ENCODE measurements around the gene CYP1B1. TPM values are rescaled to one million over a fixed set of nuclear protein-coding genes. Genes with fewer than 3 reads are reported as not detected.
"Not testable (repeated sequence)": the region's sequence is repeated elsewhere in the genome, so short reads cannot be mapped to it uniquely, and the experiment has no call there.

CYP1B1 gene
- polyA plus RNA-seq, 1 donor = 1.7 TPM

DNA sequence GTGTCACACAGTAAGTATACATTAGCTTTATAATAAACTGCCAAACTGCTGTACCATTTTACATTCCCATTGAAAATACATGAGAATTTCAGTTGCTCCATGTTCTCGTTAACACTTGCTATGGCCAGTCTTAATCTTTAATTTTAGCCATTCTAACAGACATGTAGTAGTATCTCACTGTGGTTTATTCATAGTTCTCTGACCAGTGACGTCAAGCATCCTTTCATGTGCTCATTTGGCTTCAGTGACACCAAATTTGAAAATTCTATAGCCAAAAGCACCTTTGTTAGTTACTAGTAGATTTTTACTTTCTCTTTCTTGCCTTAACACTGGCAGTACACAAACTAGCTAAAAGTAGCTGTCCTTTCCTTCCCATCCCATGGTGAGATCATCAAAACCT, 43.0 kb downstream of the CYP1B1 start:
- no peak for DNase-seq

DNA sequence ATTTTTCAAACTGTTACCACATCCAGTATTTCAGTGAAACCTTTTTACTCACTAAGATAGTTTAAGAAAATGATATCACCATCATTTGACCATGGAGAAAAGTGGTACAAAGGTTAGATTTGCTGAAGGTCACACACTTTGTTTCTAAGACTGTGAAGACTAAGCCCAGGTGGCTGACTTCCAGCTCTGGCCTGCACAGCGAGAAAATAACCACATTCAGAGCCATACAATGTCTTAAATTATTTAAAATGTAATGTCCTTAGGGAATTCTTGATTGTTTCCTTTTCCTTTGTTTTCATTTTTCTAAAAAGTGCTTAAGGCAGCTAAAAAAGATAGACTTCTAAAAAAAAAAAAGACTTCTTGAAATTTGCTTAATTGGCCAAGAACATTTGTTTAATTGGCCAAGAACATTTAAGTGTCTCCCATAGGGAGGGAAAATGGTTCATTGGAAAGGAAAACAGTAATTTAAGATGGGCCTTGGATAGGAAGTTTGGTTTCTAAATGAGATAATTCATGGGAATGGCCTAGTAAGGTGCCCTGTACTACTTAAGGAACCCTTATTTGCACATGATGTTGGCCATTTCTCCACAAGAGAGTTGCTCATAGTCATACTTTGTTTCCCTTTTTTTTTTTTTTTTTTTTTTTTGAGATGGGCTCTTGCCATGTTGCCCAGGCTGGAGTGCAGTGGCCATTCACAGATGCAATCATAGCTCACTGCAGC, 45.2 kb downstream of the CYP1B1 start:
- peak; percentile 16 for DNase-seq

DNA sequence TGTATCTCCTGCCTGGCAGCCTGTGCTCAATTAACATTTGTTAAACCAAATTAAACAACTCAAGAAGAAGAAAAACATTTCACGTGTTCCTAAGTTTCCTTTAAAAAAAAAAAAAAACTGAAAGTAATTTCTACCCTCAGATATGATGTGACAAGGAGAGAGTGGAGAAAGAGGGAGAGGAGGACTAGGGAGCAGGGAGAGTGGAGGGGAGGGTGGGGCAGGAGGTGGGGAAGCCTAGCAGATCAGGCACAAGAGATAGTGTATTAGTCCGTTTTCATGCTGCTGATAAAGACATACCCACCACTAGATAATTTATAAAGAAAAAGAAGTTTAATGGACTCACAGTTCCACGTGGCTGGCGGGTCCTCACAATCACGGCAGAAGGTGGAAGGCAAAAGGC, 46.4 kb downstream of the CYP1B1 start:
- no peak for DNase-seq

DNA sequence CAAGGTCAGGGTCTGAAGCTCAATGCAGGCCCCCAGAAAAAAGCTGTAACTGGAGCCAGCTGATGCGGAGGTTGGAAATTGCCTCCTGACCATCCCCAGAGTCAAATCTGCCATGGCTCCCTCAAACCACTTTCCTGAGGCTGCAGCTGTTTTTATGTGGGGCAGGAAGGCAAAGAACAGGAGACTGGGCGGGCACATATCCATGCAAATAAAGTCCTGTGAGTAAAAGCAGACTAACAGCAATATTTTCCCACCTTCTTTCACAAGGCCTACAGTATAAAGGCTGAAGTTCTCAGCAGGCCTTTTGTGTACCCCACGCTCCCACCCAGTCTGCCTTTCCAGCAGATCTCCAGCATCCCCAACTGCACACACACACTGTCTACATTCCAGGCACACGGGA, 47.1 kb downstream of the CYP1B1 start:
- DNase-seq = no peak

DNA sequence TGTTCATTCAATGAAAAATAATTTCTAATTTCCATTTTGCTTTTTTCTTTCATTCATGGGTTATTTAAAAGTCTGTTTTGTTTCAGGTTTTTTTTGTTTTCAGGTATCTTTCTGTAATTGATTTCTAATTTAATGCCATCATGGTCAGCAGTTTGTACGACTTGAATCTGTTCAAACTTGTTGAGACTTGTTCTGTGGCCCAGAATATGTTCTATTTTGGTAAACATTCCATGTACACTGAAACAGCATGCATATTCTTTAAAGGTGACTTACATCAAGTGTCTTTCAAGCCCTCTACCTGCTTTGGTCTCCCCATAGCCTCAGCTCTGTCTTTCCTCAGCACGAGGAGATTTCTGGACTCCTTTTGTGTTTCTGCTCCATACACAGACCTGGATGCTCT, 49.1 kb downstream of the CYP1B1 start:
- no peak for DNase-seq

DNA sequence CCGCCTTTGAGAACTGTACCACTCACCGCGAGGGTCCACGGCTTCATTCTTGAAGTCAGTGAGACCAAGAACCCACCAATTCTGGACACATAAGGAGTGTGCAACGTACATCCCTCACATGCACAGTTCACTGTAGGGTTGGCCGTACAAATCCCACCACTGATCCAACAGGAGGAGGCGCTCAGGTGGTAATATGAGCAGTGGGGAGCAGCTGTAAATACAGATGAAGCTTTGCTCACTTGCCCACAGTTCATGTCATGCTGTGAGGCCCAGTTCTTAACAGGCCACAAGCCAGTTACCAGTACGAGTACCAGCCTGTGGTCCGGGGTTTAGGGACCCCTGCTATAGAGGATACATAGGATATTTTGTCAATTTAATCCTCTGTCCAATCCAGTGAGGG, 54.4 kb downstream of the CYP1B1 start:
- DNase-seq = no peak

DNA sequence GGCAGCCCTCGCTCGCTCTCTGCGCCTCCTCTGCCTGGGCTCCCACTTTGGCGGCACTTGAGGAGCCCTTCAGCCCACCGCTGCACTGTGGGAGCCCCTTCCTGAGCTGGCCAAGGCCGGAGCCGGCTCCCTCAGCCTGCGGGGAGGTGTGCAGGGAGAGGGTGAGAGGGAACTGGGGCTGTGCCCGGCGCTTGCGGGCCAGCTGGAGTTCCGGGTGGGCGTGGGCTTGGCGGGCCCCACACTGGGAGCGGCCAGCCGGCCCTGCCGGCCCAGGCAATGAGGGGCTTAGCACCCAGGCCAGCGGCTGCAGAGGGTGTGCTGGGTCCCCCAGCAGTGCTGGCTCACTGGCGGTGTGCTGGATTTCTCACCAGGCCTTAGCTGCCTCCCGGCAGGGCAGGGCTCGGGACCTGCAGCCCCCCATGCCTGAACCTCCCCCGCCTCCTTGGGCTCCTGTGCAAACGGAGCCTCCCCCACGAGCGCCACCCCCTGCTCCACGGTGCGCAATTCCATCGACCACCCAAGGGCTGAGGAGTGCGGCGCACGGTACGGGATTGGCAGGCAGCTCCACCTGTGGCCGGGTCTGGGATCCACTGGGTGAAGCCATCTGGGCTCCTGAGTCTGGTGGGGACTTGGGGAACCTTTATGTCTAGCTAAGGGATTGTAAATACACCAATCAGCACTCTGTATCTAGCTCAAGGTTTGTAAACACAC, 55.4 kb downstream of the CYP1B1 start:
- DNase-seq = not testable (repeated sequence)

DNA sequence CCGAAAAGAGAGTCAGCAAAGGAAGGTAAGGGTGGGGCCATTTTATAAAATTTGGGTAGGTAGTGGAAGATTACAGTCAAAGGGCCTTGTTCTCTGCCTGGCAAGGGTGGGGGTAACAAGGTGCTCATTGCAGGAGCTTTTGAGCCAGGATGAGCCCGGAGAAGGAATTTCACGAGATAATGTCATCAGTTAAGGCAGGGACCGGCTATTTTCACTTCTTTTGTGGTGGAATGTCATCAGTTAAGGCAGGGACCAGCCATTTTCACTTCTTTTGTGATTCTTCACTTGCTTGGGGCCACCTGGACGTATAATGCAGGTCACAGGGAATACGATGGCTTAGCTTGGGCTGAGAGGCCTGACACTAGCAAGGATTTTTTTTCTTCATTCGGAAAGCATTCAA, 58.1 kb downstream of the CYP1B1 start:
- no peak for DNase-seq

Other genes with a start within 250 kb of the CYP1B1 start
- gene RMDN2, start 150.9 kb downstream of the CYP1B1 start, polyA plus RNA-seq (ENCODE audit: insufficient read length) = 4.1 TPM